OCI-LY3 (cell line): ENCODE results near the gene AKR1C2.
"Not testable (repeated sequence)": the region's sequence is repeated elsewhere in the genome, so short reads cannot be mapped to it uniquely, and the experiment has no call there.

ENCODE experiments used
- H2AFZ ChIP-seq: fragments of 200-600, 300-600 bp; shearing (Covaris generic); 2 replicates; pipeline ENCODE4 v1.6.0; 2014; ENCODE audit warnings: antibody characterized with exemption, low read depth, low read length
- H3K27ac ChIP-seq: fragments of 200-600, 300-600 bp; sonication (generic); 2 replicates; pipeline ENCODE4 v1.5.1; 2014; ENCODE audit warnings: mild to moderate bottlenecking, low read length, moderate library complexity, mixed read lengths
- H3K27me3 ChIP-seq: fragments of 200-600, 300-600 bp; sonication (generic); 2 replicates; pipeline ENCODE4 v1.6.1; 2014; ENCODE audit warnings: low read depth, low read length, mixed read lengths
- H3K36me3 ChIP-seq: fragments of 200-600, 300-600 bp; sonication (generic); replicated peaks from 2 replicates; pipeline ENCODE3; 2014; ENCODE audit warnings: low read depth, low read length, mixed read lengths
- H3K4me1 ChIP-seq: fragments of 300-600, 200-600 bp; sonication (generic); 2 replicates; pipeline ENCODE4 v1.6.1; 2014; ENCODE audit warnings: low read length, mixed read lengths
- H3K4me2 ChIP-seq: fragments of 200-600, 300-600 bp; sonication (generic); 2 replicates; pipeline ENCODE4 v1.6.1; 2014; ENCODE audit warnings: low read length, mixed read lengths
- H3K4me3 ChIP-seq: fragments of 300-600, 200-600 bp; sonication (generic); 2 replicates; pipeline ENCODE4 v1.5.1; 2014; ENCODE audit warnings: antibody characterized with exemption, mild to moderate bottlenecking, low read length, moderate library complexity
- H3K79me2 ChIP-seq: fragments of 300-600, 200-600 bp; shearing (Covaris generic); 2 replicates; pipeline ENCODE4 v1.6.1; 2014; ENCODE audit warnings: mild to moderate bottlenecking, low read length, mixed read lengths
- H3K9ac ChIP-seq: fragments of 300-600, 200-600 bp; shearing (Covaris generic); 2 replicates; pipeline ENCODE4 v1.6.0; 2014; ENCODE audit warnings: mild to moderate bottlenecking, low read length, moderate library complexity
- H3K9me3 ChIP-seq: fragments of 200-600, 300-600 bp; shearing (Covaris generic); 2 replicates; pipeline ENCODE4 v1.6.1; 2014; ENCODE audit warnings: low read length, mixed read lengths; ENCODE audit not compliant: insufficient read depth
- H4K20me1 ChIP-seq: fragments of 200-600, 300-600 bp; sonication (generic); 2 replicates; pipeline ENCODE4 v1.6.1; 2016; ENCODE audit warnings: low read length, mixed read lengths; ENCODE audit not compliant: insufficient read depth
- CTCF ChIP-seq: fragments of 200-600, 300-600 bp; sonication (generic); IDR thresholded peaks from 2 replicates; pipeline ENCODE4 v1.5.1; 2014; ENCODE audit warnings: antibody characterized with exemption, low read length, low read depth
- EZH2phosphoT487 ChIP-seq: fragments of 200-600 bp; shearing (Covaris generic); IDR thresholded peaks from 2 replicates; pipeline ENCODE4 v1.6.1; 2018; ENCODE audit warnings: antibody characterized with exemption, mixed run types, low read depth

The AKR1C2 gene

GRCh38 chr10:5002013-5002727 lies 1.5 kb downstream of the AKR1C2 start:
- Histone ChIP-seq H3K4me2 (no peak overlapping the region), H3K9me3 (no peaks in the 10 kb centered on the region), H3K9ac (no peak overlapping the region), H3K4me1 (no peaks in the 10 kb centered on the region), H3K79me2 (no peaks in the 10 kb centered on the region), H3K27ac (no peak overlapping the region), H3K4me3 (no peak overlapping the region), H3K27me3 (no peaks in the 10 kb centered on the region), H4K20me1 (no peaks in the 10 kb centered on the region), H2AFZ (no peak overlapping the region), H3K36me3 (no peaks in the 10 kb centered on the region)
- TF ChIP-seq EZH2phosphoT487 (no peak), CTCF (no peak)

- Histone ChIP-seq H3K9ac (no peak overlapping the region), H3K36me3 (no peaks in the 10 kb centered on the region), H3K4me3 (no peak overlapping the region), H3K27ac (no peak overlapping the region), H3K4me1 (no peaks in the 10 kb centered on the region), H3K4me2 (no peak overlapping the region), H3K79me2 (no peaks in the 10 kb centered on the region), H3K9me3 (no peaks in the 10 kb centered on the region), H2AFZ (no peak overlapping the region), H4K20me1 (no peaks in the 10 kb centered on the region), H3K27me3 (no peaks in the 10 kb centered on the region)
- no peak for TF ChIP-seq EZH2phosphoT487
- TF ChIP-seq CTCF = no peak
These were observed 5.0 kb downstream of the AKR1C2 start for GRCh38 chr10:4998671-4999070.

- not testable (repeated sequence) for H3K9ac ChIP-seq, H3K27me3 ChIP-seq, H3K4me3 ChIP-seq, H4K20me1 ChIP-seq, H3K27ac ChIP-seq, H2AFZ ChIP-seq, H3K9me3 ChIP-seq, H3K36me3 ChIP-seq, H3K4me2 ChIP-seq, H3K79me2 ChIP-seq, H3K4me1 ChIP-seq
These were observed 9.4 kb downstream of the AKR1C2 start for GRCh38 chr10:4994260-4994659.

- not testable (repeated sequence) for H3K4me1 ChIP-seq, H3K36me3 ChIP-seq, H2AFZ ChIP-seq, H3K27ac ChIP-seq, H3K9ac ChIP-seq, H3K4me2 ChIP-seq, H3K4me3 ChIP-seq, H3K27me3 ChIP-seq, H4K20me1 ChIP-seq, H3K9me3 ChIP-seq, H3K79me2 ChIP-seq
These were observed 11.1 kb downstream of the AKR1C2 start for GRCh38 chr10:4992564-4992963.

GRCh38 chr10:4991463-4991862 lies 12.2 kb downstream of the AKR1C2 start:
- H2AFZ ChIP-seq, H3K9me3 ChIP-seq, H3K4me3 ChIP-seq, H4K20me1 ChIP-seq, H3K4me2 ChIP-seq, H3K9ac ChIP-seq, H3K79me2 ChIP-seq, H3K36me3 ChIP-seq, H3K4me1 ChIP-seq, H3K27me3 ChIP-seq, H3K27ac ChIP-seq: not testable (repeated sequence)
